Measurements from ENCODE around the gene DCLK1. TPM values are rescaled to one million over a fixed set of nuclear protein-coding genes. Genes with fewer than 3 reads are reported as not detected.
"Not testable (repeated sequence)": the region's sequence is repeated elsewhere in the genome, so short reads cannot be mapped to it uniquely, and the experiment has no call there.

DCLK1 gene
- total RNA-seq, 1 donor from 2014 or later: 2.2 TPM

- TF ChIP-seq, protein P1, sequence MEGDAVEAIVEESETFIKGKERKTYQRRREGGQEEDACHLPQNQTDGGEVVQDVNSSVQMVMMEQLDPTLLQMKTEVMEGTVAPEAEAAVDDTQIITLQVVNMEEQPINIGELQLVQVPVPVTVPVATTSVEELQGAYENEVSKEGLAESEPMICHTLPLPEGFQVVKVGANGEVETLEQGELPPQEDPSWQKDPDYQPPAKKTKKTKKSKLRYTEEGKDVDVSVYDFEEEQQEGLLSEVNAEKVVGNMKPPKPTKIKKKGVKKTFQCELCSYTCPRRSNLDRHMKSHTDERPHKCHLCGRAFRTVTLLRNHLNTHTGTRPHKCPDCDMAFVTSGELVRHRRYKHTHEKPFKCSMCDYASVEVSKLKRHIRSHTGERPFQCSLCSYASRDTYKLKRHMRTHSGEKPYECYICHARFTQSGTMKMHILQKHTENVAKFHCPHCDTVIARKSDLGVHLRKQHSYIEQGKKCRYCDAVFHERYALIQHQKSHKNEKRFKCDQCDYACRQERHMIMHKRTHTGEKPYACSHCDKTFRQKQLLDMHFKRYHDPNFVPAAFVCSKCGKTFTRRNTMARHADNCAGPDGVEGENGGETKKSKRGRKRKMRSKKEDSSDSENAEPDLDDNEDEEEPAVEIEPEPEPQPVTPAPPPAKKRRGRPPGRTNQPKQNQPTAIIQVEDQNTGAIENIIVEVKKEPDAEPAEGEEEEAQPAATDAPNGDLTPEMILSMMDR (conservative IDR thresholded peaks at IDR 0.05; ENCODE audit: low read depth, low read length): no peak
- DNase-seq (ENCODE audit: low read depth): no peak
- no peak overlapping the region for H3K4me3 ChIP-seq (ENCODE audit: low read depth, low read length)
Observed at GRCh38 chr13:36105726-36106125, 25.5 kb downstream of the DCLK1 start.

DNA sequence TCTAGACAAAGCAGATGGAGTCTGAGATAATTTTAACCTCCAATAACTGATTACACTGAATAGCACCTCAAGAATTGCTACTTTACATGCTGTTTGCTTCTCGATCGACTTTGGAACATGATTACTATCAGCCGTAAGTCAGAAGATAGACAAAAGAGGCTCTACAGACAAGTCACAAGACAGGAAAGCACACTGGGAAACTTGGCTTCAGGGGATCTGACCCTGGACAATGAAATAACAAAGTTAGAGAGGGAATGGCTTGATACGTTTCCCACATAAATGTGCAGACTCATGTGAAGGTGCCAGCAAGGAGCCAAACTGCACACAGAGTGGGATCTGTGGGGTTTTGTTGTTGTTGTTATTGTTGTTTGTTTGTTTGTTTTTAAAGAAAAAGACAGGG lies 28.5 kb downstream of the DCLK1 start:
- no peak overlapping the region for H3K4me3 ChIP-seq (ENCODE audit: low read depth, low read length)
- DNase-seq (ENCODE audit: low read depth): no peak
- TF ChIP-seq, protein P1 (conservative IDR thresholded peaks at IDR 0.05; ENCODE audit: low read depth, low read length): no peak

- DNase-seq (ENCODE audit: low read depth); H3K4me3 ChIP-seq (ENCODE audit: low read depth, low read length): not testable (repeated sequence)
Observed at GRCh38 chr13:36101907-36102306, 29.3 kb downstream of the DCLK1 start.

DNA sequence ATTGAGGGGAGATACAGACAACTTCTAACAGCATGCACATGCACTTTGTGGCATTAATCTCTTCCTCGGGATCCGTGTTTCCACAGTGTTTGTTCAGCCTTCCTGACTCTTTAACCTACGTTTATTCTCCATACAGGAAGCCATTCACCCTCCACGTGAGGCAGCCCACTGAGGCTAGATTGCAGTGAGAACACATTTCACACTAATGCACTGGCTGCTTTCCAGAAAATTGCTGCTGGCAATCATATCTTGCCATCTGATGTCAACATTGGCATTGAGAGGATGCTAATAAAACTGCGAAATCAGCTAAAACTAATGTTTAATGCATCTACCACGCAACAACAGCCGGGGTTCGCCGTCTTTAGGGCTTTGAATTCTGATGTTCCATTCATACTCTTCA lies 30.0 kb downstream of the DCLK1 start:
- TF ChIP-seq, protein P1 (conservative IDR thresholded peaks at IDR 0.05; ENCODE audit: low read depth, low read length): no peak
- no peak overlapping the region for H3K4me3 ChIP-seq (ENCODE audit: low read depth, low read length)
- no peak for DNase-seq (ENCODE audit: low read depth)

DNA sequence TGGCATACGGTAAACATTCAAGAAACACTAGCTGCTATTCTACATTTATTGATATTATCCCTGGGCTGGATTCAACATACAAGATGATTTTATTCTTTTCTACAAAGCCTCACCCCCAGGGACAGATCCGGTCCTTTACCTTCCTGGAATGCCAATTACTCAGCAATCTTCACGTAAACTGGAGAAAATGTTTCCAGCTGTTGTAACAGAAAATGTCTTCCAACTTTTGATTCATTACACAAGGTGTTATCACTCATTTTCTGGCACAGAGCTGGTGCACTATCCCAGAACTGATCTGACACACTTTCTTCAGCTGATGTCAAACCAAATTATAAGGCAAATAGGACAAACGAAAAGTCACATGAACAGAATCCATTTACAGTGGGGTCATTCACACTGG lies 33.1 kb downstream of the DCLK1 start:
- TF ChIP-seq, protein P1 (conservative IDR thresholded peaks at IDR 0.05; ENCODE audit: low read depth, low read length): no peak
- DNase-seq (ENCODE audit: low read depth): no peak
- H3K4me3 ChIP-seq (ENCODE audit: low read depth, low read length): no peak overlapping the region

GRCh38 chr13:36096461-36097416 lies 34.4 kb downstream of the DCLK1 start:
- DNase-seq (ENCODE audit: low read depth): peak; percentile 79
- TF ChIP-seq, protein P1 (conservative IDR thresholded peaks at IDR 0.05; ENCODE audit: low read depth, low read length): no peak
- H3K4me3 ChIP-seq (ENCODE audit: low read depth, low read length): no peak overlapping the region

DNA sequence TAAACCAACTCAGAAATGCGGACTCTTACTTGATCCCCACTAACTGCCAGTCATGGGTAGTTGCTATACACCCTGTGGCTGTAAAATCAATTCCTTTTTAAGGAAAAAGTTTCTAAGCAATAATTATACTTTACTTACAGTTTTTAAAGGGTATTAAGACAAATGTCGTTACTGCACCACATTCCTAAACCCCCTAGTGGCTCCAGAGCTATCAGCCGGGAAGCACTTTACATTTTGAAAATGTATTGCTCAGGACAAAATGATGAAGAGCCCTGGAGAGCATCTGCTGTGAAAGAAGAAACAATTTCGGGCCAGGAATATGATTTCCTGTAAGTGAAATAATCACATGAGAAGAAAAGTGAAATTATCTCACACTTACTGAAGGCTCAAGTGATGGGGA lies 36.7 kb downstream of the DCLK1 start:
- TF ChIP-seq, protein P1 (conservative IDR thresholded peaks at IDR 0.05; ENCODE audit: low read depth, low read length): no peak
- H3K4me3 ChIP-seq (ENCODE audit: low read depth, low read length): no peak overlapping the region
- no peak for DNase-seq (ENCODE audit: low read depth)
